GM12878 (cell line): ENCODE results near the gene BUB1B. TPM values are rescaled to one million over a fixed set of nuclear protein-coding genes. Genes with fewer than 3 reads are reported as not detected.

Source experiments
- ATAC-seq: fragments of 200-7000 bp; cut with Tn5 transposase; 3 replicates; pipeline ENCODE4 v1.9.1; 2020; ENCODE audit warnings: mild to moderate bottlenecking, moderate library complexity
- BruUV-seq: library from RNA; stranded (reverse); fragments of 400-500 nt; replicated peaks from 2 replicates; lab custom pipeline; 2021; lab: Mats Ljungman, UMichigan
- CTCF ChIA-PET: fragments of 300-600 bp; sonication (Branson Sonifier 250); formaldehyde crosslinking; extraction: SDS; loops from one replicate; lab custom pipeline; 2021; ENCODE audit warnings: inconsistent platforms; lab: Yijun Ruan, JAX
- POLR2A ChIA-PET: fragments of 350-600 bp; formaldehyde crosslinking; extraction: SDS; loops from one replicate; lab custom pipeline; 2021; ENCODE audit warnings: inconsistent platforms; lab: Charles Lee
- RAD21 ChIA-PET: fragments of 300-600 bp; sonication (Branson Sonifier 250); formaldehyde crosslinking; loops from one replicate; lab custom pipeline; 2023; ENCODE audit warnings: antibody characterized with exemption; ENCODE audit not compliant: unreplicated experiment; lab: Charles Lee
- SMC1A ChIA-PET: fragments of 300-600 bp; sonication (Branson Sonifier 250); formaldehyde crosslinking; loops from one replicate; lab custom pipeline; 2023; ENCODE audit not compliant: unreplicated experiment, uncharacterized antibody; lab: Charles Lee
- DNase-seq: peaks from one replicate; pipeline ENCODE4 v3.0.0-alpha.2; 2011; ENCODE audit warnings: low read depth, low spot score
- FAIRE-seq: peaks from 3 replicates; lab custom pipeline; 2011; peaks lifted over from hg19 to GRCh38; lab: Jason Lieb, UNC
- H2AFZ ChIP-seq: 2 replicates; pipeline ENCODE4 v1.6.0; 2011; ENCODE audit warnings: low read depth, low read length, control low read depth; ENCODE audit not compliant: control insufficient read depth
- H3K27ac ChIP-seq: 2 replicates; pipeline ENCODE4 v1.5.1; 2011; ENCODE audit warnings: control low read depth; ENCODE audit not compliant: control insufficient read depth, insufficient read depth
- H3K27me3 ChIP-seq, 2 experiments: replicated peaks in 1 of 2; 2 replicates each; pipeline versions ENCODE4 v1.6.0 to v1.6.1; 2011; ENCODE audit warnings: low read length in 1 of 2; ENCODE audit not compliant: control insufficient read depth in 2 of 2, insufficient read depth in 2 of 2
- H3K36me3 ChIP-seq, 2 experiments: 2 replicates each; pipeline ENCODE4 v1.5.1; 2011; ENCODE audit warnings: low read length in 1 of 2; ENCODE audit not compliant: control insufficient read depth in 2 of 2, insufficient read depth in 2 of 2
- H3K4me1 ChIP-seq: 2 replicates; pipeline ENCODE4 v1.6.1; 2011; ENCODE audit warnings: mild to moderate bottlenecking, low read length, moderate library complexity, mixed read lengths; ENCODE audit not compliant: control insufficient read depth, insufficient read depth
- H3K4me2 ChIP-seq: 2 replicates; pipeline ENCODE4 v1.6.0; 2011; ENCODE audit warnings: control low read depth; ENCODE audit not compliant: control insufficient read depth, insufficient read depth
- H3K4me3 ChIP-seq: fragments of 200-600 bp; sonication (generic); 2 replicates; pipeline ENCODE4 v1.5.1; 2016
- H3K79me2 ChIP-seq: 2 replicates; pipeline ENCODE4 v1.6.0; 2011; ENCODE audit warnings: low read length; ENCODE audit not compliant: control insufficient read depth, insufficient read depth
- H3K9ac ChIP-seq: 2 replicates; pipeline ENCODE4 v1.8.0; 2011; ENCODE audit warnings: low read length, control low read depth, mixed read lengths; ENCODE audit not compliant: control insufficient read depth, insufficient read depth
- H3K9me3 ChIP-seq: replicated peaks from 3 replicates; pipeline ENCODE4 v1.5.1; 2011; ENCODE audit warnings: mild to moderate bottlenecking, low read length; ENCODE audit not compliant: control insufficient read depth, insufficient read depth
- H4K20me1 ChIP-seq: 2 replicates; pipeline ENCODE4 v1.6.0; 2011; ENCODE audit not compliant: control insufficient read depth, insufficient read depth
- BCL3 ChIP-seq: IDR thresholded peaks from 2 replicates; pipeline ENCODE4 v1.6.1; 2011; ENCODE audit warnings: borderline replicate concordance, low read depth, mild to moderate bottlenecking, moderate library complexity, low read length; ENCODE audit not compliant: insufficient read depth, poor library complexity, severe bottlenecking
- BCLAF1 ChIP-seq: fragments of 450-650 bp; IDR thresholded peaks from 2 replicates; pipeline ENCODE4 v1.6.1; 2017; ENCODE audit warnings: antibody characterized with exemption, mild to moderate bottlenecking, moderate library complexity
- PKNOX1 ChIP-seq: fragments of 450-650 bp; IDR thresholded peaks from 2 replicates; pipeline ENCODE4 v1.6.1; 2016; ENCODE audit warnings: mild to moderate bottlenecking
- SRF ChIP-seq, 2 experiments: IDR thresholded peaks; 2 replicates each; pipeline ENCODE4 v1.6.1; 2011; ENCODE audit warnings: low read depth in 2 of 2, low read length in 2 of 2, mild to moderate bottlenecking in 1 of 2, moderate library complexity in 1 of 2
- ZBTB4 ChIP-seq: fragments of 450-650 bp; formaldehyde crosslinking; IDR thresholded peaks from 2 replicates; pipeline ENCODE4 v1.4.0; 2022; ENCODE audit warnings: mild to moderate bottlenecking, moderate library complexity
- WGBS: methylation state at CpG from one replicate; pipeline ENCODE4 v1.1.6; 2016; ENCODE audit warnings: low lambda C conversion rate; ENCODE audit not compliant: insufficient replicate concordance, insufficient coverage; ENCODE audit errors: missing lambda C conversion rate; 5-methylcytosine and 5-hydroxymethylcytosine counted together
- in situ Hi-C: fragments of 300-500 bp; cut with MboI; formaldehyde crosslinking; loops from 9 replicates; pipeline ENCODE4 v1.14.3; 2018; ENCODE audit warnings: mixed read lengths
- intact Hi-C: fragments of 100-400 bp; cut with micrococcal nuclease; formaldehyde crosslinking; loops from one replicate; pipeline ENCODE4 v1.14.2; 2022; ENCODE audit not compliant: unreplicated experiment
- polyA plus RNA-seq, 11 experiments: library from polyadenylated mRNA; depleted of rRNA in 4 of 11; unstranded in 6 of 11; stranded (reverse) in 5 of 11; fragments of >200 nt; fragmentation: Nextera tagmentation in 4 of 11; fragmentation: Illumina TruSeq in 1 of 11; extraction: Ambion mirVana in 4 of 11; extraction: Trizol in 1 of 11; gene quantifications; 1 replicate in 1 of 11; 2 replicates in 10 of 11; pipeline versions ENCODE4 v1.2.1 to v1.2.3, GENCODE V29; 2011 to 2016; ENCODE audit warnings: inconsistent platforms in 2 of 11, missing spikeins in 2 of 11, low read depth in 1 of 11
- total RNA-seq, 4 experiments: library from RNA; depleted of rRNA in 3 of 4; stranded (reverse); fragments of >200 nt in 3 of 4; fragmentation: Illumina TruSeq in 1 of 4; extraction: Trizol in 1 of 4; gene quantifications; 2 replicates each; pipeline versions ENCODE4 v1.2.1 to v1.2.3, GENCODE V29; 2013 to 2021

Gene BUB1B
- total and polyA plus RNA-seq, 10 of the 15 experiments (the other 5 are each of a cell fraction or from before 2014, with no cell fraction given), result 29.1 to 98.6 (median 77.3) TPM

GRCh38 chr15:40245666-40246450 is 85.0 kb downstream of the BUB1B start (continued):
- no peak for TF ChIP-seq SRF (IDR thresholded peaks at IDR 0.05; ENCODE audit: low read depth in 2 of 2, low read length in 2 of 2)
- no peak for TF ChIP-seq BCLAF1
- TF ChIP-seq PKNOX1, result peak; percentile 35; the same call in 1 of the 2 replicates
- TF ChIP-seq, all 136 proteins: peak for 1

GRCh38 chr15:40246496-40247280 is 85.8 kb downstream of the BUB1B start:
- no peaks in the 10 kb centered on the region for H3K4me1 ChIP-seq
- CTCF ChIA-PET, result interaction anchor here (0.6 kb wide), 2 partner anchors 29 to 228 kb away, joined by 3 to 4 read pairs; no protein-coding TSS in a partner anchor
- H3K27ac ChIP-seq, result no peak overlapping the region
- no peak overlapping the region for H3K4me2 ChIP-seq
- RAD21 ChIA-PET, result interaction anchor here (1.1 kb wide), 1 partner anchor 201 kb away, joined by 4 read pairs; no protein-coding TSS in a partner anchor
- H3K36me3 ChIP-seq, result no peaks in the 10 kb centered on the region
- no peak overlapping the region for H3K4me3 ChIP-seq
- in situ Hi-C loops, result no loop called here
- TF ChIP-seq ZBTB4 (CRISPR knock-in tag) (no peak), BCL3 (no peak)
- no peaks in the 10 kb centered on the region for H4K20me1 ChIP-seq
- H3K27me3 ChIP-seq, result peaks cover 0 to 6% of the 10 kb centered on the region in 2 experiments; a peak in 1 of 4 replicates
- no peak for FAIRE-seq
- no peak overlapping the region for H2AFZ ChIP-seq
- DNase-seq, result no peak
- ATAC-seq, result no peak
- intact Hi-C loops, result no loop called here
- 46% methylated on average over 7 of the region's 8 CpGs for WGBS
- SMC1A ChIA-PET, result interaction anchor here (1.4 kb wide), 1 partner anchor 29 kb away, joined by 4 read pairs; no protein-coding TSS in a partner anchor
- no TSS peak for BruUV-seq
- H3K9ac ChIP-seq, result no peak overlapping the region
- H3K9me3 ChIP-seq, result no peaks in the 10 kb centered on the region
- H3K79me2 ChIP-seq, result no peaks in the 10 kb centered on the region
- POLR2A ChIA-PET, result interaction anchor here (0.5 kb wide), 1 partner anchor 61 kb away, joined by 3 read pairs; no protein-coding TSS in a partner anchor
